ENCODE results near the gene ARHGAP5.

DNA sequence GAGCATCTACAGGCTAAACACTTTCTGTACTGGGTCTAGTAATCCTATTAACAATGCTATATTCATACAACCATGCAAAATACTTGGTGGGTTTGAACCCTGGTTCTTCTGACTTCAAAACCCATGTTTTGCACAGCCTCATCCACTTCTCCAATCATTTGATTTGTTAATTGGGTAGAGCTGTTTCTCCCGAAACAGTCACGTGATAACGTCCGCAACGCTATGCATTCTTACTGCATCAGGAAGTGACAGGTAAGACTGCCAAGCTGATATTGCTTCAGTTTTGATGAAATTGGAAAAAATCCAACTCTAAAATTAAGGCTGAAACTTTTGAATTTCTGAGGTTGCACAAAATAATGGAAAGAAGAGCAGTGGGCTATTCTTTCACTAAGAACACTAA lies 94.4 kb downstream of the ARHGAP5 start:
- TF ChIP-seq, protein P1, sequence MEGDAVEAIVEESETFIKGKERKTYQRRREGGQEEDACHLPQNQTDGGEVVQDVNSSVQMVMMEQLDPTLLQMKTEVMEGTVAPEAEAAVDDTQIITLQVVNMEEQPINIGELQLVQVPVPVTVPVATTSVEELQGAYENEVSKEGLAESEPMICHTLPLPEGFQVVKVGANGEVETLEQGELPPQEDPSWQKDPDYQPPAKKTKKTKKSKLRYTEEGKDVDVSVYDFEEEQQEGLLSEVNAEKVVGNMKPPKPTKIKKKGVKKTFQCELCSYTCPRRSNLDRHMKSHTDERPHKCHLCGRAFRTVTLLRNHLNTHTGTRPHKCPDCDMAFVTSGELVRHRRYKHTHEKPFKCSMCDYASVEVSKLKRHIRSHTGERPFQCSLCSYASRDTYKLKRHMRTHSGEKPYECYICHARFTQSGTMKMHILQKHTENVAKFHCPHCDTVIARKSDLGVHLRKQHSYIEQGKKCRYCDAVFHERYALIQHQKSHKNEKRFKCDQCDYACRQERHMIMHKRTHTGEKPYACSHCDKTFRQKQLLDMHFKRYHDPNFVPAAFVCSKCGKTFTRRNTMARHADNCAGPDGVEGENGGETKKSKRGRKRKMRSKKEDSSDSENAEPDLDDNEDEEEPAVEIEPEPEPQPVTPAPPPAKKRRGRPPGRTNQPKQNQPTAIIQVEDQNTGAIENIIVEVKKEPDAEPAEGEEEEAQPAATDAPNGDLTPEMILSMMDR (IDR thresholded peaks at IDR 0.05), result no peak
- no peak for TF ChIP-seq POLR2A (IDR thresholded peaks at IDR 0.05)
